ENCODE results near the gene PLXNA2.

PLXNA2 gene

DNA sequence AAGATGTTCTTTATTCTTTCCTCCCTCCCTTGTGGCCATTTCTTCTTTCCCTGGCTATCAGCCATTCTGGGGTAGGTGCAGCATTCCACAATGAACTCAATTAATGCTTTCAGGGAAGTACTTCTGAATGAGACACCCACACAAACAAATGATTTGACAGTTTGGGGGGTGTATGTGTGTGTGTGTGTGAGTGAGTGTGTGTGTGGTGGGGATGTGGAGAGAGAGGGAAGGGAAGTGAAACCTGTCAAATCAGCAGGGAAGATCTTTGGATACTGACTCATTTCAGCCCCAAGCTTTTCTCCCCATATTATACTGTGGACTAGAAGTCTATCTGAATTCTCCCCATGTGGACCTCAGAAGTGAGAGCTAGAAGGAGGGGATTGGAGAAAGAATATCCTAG, 178.3 kb downstream of the PLXNA2 start:
- TF ChIP-seq REST (IDR thresholded peaks at IDR 0.05; ENCODE audit: insufficient read depth in 1 of 2, low read depth in 2 of 2, low read length in 2 of 2), result no peak
- TF ChIP-seq POLR2AphosphoS5 (IDR thresholded peaks at IDR 0.05; ENCODE audit: low read depth, low read length), result no peak
- TF ChIP-seq SIN3A (IDR thresholded peaks at IDR 0.05; ENCODE audit: borderline replicate concordance, insufficient read depth, low read length), result no peak
- TF ChIP-seq FOXP2 (optimal IDR thresholded peaks at IDR 0.05; ENCODE audit: borderline replicate concordance, extremely low read depth, extremely low read length, insufficient read depth), result no peak
- TF ChIP-seq TAF1 (IDR thresholded peaks at IDR 0.05; ENCODE audit: borderline replicate concordance, insufficient read depth, low read length), result no peak

GRCh38 chr1:208061632-208062031, 182.6 kb downstream of the PLXNA2 start:
- TF ChIP-seq FOXP2 (optimal IDR thresholded peaks at IDR 0.05; ENCODE audit: borderline replicate concordance, extremely low read depth, extremely low read length, insufficient read depth), result no peak

- TF ChIP-seq TAF1 (IDR thresholded peaks at IDR 0.05; ENCODE audit: borderline replicate concordance, insufficient read depth, low read length) (no peak), REST (IDR thresholded peaks at IDR 0.05; ENCODE audit: insufficient read depth in 1 of 2, low read depth in 2 of 2, low read length in 2 of 2) (no peak)
Observed at GRCh38 chr1:208061118-208061517, 183.1 kb downstream of the PLXNA2 start.

DNA sequence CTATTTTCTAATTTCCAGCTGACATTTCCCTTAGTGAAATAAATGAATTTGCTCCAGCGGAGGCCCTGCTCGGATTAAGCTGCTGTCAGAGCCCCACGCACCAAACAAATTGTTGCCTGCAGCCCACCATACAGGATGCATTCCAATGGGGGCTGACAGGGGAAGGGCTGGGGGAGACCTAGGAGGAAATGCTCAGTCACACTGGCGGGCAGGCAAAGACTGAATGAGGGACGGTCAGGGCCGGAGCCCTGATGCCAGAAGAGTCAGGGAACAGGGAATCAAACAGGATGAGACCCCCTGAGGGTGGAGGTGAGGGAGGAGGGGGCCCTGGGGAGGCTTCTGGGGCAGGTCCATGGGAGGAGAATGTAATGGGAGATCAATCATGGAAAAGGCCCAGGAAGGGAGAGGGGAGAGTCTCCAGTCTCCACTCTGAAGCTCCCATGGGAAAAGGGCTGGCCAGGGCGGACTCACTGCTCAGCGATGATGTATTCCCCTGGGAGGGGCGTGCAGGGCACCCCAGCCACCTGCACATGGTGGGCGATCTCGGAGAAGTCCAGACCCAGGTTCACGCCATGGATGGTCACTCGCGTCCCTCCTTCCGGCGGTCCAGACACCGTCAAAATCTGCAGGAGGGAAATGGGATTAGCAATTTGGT, 183.8 kb downstream of the PLXNA2 start:
- TF ChIP-seq TAF1 (IDR thresholded peaks at IDR 0.05; ENCODE audit: borderline replicate concordance, insufficient read depth, low read length) (no peak), SIN3A (IDR thresholded peaks at IDR 0.05; ENCODE audit: borderline replicate concordance, insufficient read depth, low read length) (no peak), REST (IDR thresholded peaks at IDR 0.05; ENCODE audit: insufficient read depth in 1 of 2, low read depth in 2 of 2, low read length in 2 of 2) (no peak), FOXP2 (optimal IDR thresholded peaks at IDR 0.05; ENCODE audit: borderline replicate concordance, extremely low read depth, extremely low read length, insufficient read depth) (no peak), POLR2AphosphoS5 (IDR thresholded peaks at IDR 0.05; ENCODE audit: low read depth, low read length) (no peak)

GRCh38 chr1:208059409-208060001, 184.7 kb downstream of the PLXNA2 start:
- TF ChIP-seq REST (IDR thresholded peaks at IDR 0.05; ENCODE audit: insufficient read depth in 1 of 2, low read depth in 2 of 2, low read length in 2 of 2) (no peak), FOXP2 (optimal IDR thresholded peaks at IDR 0.05; ENCODE audit: borderline replicate concordance, extremely low read depth, extremely low read length, insufficient read depth) (no peak), POLR2AphosphoS5 (IDR thresholded peaks at IDR 0.05; ENCODE audit: low read depth, low read length) (no peak), SIN3A (IDR thresholded peaks at IDR 0.05; ENCODE audit: borderline replicate concordance, insufficient read depth, low read length) (no peak)
